Hypothalamus (tissue), 51 donors: ENCODE results near the gene CCNL2.

ENCODE experiments used
- DNase-seq, 51 donors: peaks; one replicate each; lab custom pipeline; 2025; lab: John Stamatoyannopoulos, UW

The CCNL2 gene

DNA sequence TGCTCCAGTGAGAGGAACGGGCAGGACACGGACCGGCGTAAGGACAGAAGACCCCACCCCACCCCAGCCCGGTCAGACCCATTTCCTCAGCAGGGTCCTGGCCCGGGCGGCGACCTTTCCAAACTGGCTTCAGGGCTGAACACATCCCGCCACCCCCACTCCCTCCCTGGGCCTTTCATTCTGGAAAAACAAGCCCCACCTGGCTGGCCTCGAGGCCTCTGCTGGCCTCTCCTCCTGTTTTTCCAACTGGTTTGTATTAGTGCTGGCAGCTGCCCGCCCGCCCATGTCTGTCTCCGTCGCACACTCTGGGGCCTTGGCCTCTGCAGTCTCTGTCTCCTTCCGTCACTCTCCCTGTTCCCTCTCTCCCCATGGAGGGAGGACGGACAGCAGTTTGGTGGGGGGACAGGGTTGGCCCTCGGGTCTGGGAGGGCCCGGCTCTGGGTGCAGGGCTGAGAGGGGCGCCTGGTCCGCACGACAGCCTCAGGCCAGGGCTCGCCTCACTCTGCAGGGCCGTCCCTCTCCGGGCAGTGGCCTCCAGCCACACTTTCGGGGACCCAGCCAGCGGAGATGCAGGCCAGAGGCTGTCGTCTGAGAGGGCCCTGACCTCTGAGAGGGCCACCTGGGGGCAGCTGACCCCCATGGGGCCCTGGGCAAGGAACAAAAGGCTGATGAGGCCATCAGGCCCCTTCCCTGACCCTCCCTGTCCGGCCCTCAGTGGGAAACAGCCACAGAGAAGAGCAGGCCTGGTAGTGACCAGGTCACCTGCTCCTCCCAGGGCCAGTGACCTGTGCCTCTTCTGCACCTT lies 39.3 kb downstream of the CCNL2 start:
- no peak for DNase-seq

DNA sequence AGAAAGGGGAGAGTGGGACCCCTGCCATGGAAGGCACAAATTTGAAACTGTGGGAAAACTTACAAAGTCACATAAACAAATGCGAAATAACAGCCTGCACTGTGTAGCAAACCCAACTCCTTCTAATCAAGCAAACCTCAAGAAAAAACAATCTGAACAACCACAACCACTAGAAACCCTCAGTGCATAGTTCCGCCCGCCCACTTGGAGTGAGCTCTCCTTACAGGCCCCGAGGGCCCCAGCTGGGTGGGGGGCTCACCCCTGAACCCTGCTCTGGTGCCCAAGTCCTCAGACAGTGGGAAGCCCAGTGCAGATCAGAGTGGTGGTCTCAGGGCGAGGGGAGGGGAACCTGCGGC lies 39.8 kb downstream of the CCNL2 start:
- DNase-seq = no peak

DNA sequence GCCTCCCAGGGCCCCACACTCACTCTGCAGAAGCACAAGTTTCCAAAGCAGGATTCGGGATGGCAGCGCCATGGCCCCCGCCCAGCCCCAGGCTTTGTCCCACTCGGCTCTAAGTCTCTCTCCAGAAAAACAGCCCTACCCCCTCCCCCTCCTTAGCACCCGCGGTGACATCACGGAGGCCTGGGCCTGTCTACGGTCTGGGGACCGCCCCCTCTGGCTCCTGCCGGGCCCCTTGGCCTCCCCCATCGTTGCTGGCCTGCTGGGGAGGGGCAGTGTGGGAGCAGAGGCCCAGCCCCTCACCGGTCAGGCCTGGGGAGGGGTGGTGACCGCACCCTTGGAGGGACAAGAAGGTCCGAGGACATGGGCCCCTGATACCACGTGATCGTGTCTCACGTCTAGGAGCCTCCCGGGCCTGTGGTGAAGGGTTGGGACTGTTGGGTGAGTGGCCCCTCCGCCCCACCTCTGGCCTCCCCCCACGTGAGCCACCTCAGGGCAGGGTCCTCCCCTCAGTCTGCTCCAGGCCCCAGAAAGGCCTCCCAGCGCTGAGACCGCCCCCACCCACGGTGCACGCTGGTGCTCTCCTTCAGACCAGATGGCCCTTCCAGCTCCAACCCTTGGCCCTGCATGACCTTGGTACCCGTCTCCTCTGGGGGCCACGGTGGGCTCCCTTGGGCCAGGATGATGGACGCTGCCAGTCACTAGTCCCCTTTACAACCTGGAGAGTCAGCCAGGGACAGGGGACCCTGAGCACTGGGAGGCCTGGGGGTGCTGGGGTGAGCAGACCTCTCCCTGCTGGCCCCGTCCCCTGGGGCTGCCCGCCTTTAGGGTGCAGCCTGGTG lies 40.5 kb downstream of the CCNL2 start, which contains the start of gene MXRA8:
MXRA8 (minus strand) TSS at position 123 of the 839 bp plus-strand sequence; CDS start at position 72, 51 bp downstream.
- peak in 16 of 51 donors; percentile 14 to 71 (median 36) for DNase-seq

DNA sequence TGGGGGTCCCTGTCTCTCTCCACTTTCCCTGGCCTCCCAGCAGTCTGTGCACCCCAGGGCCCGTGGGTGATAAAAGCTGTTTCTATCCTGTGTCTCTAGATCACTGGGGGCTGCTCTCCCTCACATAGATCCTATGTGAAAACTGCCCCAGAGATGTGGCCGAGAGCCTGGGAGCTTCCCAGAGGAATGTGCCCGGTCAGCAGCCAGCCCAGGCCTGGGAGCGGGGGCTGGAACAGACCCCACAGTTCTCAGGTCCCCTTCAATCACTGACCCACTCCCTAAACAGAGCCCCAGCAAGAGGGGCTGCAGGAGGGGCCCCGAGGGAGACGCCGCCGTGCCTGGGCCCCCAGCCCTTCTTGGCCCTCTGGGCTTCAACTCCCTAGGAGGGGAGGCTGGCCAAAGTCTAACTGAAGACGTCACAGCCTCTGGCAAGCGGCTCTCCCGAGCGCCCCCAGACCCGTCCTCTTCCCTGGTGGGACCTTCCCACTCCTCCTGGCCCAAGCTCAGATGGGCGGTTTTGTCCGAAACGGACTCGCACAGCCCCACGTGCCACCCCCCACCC lies 41.2 kb downstream of the CCNL2 start:
- no peak for DNase-seq

DNA sequence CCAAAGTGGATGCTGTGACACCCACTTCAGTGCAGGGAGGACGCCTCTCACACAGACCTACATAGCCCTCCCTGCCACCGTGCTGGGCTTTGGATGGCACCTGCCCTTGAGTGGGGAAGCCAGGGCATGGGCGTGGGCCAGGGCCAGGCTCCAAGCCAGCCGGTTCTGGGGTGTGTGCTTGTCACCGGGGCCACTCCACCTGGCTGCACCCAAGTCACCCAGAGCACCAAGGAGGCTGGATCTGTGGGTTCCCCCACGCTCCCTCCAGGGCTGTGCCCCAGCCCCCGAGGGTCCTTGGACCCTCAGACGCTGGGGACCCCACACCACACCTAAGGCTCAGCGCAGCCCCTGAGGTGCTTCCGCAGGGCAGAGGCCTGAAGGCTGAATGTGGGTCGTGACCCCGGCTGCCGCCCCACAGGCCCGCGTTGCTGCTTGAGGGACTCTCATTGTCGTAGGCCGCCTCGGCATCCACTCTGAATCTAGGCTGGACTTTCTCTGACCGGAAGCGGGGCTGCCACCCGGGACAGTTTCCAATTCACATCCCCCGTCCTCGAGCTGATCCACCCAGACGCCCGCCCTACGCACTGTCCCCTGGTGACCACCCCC lies 42.2 kb downstream of the CCNL2 start:
- DNase-seq = no peak

DNA sequence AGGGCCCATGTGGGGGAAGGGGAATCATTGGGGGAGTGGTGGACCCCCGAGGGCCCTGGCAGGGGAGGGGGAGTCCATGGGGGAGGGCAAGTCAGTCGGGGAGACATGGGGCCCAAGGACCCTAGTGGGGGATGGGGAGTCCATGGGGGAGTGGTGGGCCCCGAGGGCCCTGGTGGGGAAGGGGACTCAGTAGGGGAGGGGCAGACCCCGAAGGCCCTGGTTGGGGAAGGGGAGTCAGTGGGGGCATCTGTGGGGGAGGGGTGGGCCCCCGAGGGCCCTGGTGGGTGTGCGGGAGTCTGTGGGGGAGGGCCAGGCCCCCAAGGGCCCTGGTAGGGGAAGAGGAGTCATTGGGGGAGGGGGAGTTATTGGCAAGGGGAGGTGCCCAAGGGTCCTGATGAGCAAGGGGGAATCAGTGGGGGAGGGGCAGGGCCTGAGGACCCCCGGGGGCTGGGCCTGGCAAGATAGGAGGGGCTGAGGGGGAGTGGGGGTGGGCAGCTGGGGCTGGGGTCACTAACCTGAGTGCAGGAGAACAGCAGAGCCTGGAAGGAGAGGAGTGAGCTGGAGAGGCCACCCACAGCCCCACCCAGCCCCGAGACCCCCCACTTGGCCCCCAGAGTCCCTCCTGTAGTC lies 42.9 kb downstream of the CCNL2 start:
- no peak for DNase-seq

DNA sequence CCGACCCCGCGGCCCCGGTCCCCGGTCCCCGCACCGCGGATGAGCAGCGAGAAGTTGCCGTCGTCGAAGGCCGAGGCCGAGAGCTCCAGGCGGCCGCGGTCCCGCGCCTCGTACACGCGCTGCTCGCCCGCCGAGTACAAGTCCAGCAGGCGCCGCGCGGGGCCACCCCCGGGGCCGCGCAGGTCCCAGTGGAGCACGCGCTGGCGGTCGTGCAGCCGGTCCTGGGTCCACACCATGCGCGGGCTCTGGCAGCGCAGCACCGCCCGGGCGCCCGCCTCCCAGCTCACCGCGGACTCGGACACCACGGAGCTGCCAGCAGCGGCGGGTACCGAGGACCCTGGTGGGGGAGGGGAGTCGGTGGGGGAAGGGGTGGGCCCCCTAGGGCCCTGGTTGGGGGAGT lies 43.7 kb downstream of the CCNL2 start:
- peak in 11 of 51 donors; percentile 8 to 62 (median 24) for DNase-seq

DNA sequence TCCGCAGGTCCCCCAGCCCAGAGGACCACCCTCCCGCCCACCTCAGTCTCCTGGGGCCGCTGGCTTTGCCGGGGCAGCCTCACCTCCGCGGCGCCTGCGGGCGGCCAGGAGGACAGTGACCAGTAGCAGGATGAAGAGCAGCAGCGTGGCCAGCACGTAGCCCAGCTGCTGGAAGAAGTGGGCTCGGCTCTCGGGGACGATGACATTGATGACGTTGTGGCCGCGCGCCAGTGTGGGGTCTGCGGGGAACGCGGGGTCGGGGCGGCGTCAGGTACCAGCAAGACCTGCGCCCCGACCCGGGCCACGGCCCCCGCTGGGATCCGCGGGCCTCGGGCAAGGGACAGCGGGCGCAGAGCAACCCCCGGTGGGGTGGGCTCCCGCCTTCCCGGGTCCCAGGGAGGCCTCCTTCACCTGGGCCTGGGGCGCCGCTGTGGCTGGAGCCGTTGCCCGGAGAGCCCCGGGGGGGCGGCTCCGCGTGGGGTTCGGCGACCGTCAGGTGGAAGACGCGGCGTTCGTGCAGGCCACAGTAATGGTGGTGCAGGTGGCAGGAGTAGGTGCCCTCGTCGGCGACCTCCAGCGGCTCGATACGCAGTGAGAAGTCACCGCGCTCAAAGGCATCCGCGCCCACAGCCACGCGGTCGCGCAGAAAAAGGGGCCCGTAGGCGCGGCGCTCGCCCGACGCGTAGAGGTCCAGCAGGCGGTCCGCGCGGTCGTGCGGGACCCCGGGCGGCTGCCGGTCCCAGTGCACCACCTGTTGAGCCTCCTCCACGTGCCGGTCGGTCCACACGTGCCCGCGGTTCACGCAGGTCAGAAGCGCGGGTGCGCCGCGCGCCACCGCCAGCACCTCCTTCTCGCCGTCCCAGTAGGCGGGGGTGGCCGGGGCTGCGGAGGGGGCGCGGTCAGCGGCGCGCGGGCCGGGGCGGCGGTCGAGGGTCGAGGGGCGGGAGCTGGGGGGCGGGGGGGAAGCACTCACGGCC lies 44.6 kb downstream of the CCNL2 start:
- DNase-seq = no peak

DNA sequence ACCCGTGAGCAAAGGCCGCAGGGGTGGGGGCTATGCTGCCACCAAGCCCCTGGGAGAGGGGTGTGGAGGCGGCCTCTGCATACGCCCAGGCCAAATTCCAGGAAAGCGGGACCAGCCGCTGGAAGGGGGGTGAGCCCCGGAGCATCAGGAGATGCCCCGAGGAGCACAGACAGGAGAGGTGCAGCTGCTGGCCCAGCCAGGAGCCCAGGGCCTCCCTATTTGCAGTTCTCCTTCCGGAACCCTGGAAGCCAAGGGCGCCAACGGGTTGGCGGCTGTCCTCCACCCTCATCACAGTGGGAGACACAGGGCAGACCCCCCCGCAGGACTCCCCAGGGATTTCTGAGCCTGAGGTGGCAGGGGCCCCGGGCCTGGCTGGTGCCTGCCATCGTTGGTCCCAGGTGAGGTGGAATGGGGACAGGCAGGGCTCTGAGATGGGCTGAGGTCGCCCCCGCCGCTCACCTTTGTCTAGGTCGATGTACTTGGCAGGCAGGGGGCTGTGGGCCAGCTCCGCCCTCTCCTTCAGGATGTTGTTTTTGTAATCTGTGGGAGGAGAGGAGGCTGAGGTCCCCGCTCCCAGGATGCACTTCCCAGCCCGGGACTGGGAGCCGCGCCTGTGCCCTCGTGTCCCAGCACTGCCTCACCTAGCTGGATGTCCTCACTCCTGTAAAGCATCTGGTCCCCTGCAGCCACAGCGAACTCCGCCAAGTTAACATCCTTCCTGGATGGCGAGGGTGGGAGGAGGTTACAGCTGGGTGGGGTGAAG lies 45.6 kb downstream of the CCNL2 start:
- DNase-seq = no peak

DNA sequence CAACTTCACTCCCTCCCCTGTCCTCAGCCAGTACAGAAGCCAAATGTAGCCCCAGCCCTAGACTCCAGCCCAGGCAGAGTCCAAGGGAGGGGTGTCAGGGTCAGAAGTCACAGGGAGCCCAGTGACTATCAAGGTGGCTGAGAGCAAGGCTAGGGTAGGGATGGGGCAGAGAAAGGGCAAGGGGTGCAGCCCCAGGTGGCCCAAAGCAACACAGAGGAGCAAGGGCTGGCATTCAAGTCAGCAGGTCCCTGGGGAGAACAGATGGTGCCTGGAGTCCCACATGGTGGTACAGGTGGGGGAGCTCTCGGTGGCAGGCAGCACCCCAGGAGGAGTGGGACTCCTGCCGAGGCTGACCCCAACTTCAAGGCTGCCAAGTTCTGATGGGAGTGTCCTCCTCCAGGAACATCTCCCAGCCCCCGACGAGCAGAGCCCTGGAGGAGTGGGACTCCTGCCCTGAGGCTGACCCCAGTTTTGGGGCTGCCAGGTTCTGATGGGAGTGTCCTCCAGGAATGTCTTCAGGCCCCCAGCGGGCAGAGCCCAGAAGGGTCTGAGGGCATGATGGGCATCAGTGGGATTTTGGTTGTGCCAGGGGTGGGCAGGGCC lies 46.2 kb downstream of the CCNL2 start:
- DNase-seq = no peak

DNA sequence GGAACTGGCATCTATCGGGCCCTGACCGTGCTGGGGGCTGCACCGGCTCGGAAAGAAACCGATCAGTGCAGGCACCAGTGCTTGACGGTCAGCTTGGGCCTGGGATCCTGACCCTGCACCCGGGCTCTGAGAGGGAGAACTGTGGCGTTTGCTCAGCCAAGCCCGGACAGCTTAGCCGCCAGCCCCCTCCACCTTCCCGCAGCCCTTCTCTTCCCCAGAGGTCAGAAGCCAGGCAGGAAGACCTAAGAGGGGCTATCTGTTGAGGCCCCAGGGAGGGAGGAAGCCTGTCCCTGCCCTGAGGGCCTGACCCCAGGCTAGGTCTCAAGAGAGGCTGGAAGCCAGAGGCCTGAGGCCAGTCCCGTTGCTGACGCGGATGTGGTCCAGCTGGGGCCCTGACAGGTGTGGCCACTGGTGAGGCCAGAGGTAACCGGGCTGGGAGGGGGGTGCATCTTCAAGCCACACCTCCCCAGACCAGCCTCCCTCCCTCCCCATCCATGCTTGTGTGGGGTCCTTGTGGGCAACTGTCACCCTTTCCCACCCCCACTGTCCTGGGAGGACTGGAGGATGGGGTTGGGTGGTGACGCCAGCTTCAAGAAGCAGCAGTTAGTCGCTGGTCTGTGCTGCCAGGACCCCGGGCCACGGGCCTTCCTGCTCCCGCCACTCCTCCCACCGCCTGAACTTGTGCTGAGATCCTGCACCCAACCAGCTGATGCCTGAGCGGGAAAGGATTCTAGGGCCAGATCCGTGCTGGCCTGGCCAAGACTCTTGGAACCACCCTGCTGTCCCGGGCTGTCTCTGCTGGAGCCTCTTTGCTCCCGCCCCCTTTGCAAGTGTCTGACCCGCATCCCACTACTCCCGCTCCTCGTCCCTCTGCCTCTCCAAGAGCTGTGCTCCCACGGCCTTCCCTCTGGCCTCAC lies 47.4 kb downstream of the CCNL2 start:
- DNase-seq = no peak

DNA sequence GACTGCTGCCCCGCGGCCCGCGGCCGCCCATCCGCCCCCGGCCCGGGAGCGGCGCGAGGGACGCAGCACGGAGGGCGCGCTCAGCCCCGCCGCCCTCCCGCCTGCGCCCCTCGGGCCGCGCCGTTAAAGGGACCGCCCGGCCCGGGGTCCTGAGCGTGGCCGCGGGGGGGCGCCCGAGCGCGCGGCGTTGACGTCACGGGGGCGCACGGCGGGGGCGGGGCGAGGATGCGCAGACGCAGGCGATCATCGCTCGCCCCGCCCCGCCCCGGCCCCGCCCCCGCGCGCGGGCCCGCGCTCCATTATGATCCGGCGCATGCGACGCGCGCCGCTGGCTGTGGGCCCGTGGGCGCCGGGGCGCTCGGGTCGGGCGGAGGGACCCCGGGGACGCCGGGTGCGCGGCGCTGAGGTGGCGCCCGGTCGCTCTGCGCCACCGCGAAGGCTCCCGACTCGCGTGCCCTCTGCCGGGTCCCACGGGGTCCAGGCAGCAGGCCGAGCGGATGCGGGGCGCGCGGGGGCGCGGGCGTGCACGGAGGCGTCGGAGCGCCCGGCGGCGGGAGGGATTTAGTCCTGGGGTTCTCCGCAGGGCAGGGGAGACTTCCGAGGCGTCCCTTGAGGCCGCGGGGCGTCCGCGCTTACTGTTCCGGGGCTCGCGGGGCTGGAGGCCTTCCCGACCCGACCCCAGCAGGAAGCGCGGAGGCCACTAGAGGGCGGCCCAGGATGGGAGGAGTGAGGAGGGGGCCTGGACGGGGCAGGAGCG lies 49.7 kb downstream of the CCNL2 start, which contains the start of gene DVL1:
DVL1 (minus strand) TSS at position 163 of the 757 bp plus-strand sequence. CDS start 353 bp downstream, outside the sequence.
- DNase-seq = peak in 36 of 51 donors; percentile 17 to 82 (median 55)

DNA sequence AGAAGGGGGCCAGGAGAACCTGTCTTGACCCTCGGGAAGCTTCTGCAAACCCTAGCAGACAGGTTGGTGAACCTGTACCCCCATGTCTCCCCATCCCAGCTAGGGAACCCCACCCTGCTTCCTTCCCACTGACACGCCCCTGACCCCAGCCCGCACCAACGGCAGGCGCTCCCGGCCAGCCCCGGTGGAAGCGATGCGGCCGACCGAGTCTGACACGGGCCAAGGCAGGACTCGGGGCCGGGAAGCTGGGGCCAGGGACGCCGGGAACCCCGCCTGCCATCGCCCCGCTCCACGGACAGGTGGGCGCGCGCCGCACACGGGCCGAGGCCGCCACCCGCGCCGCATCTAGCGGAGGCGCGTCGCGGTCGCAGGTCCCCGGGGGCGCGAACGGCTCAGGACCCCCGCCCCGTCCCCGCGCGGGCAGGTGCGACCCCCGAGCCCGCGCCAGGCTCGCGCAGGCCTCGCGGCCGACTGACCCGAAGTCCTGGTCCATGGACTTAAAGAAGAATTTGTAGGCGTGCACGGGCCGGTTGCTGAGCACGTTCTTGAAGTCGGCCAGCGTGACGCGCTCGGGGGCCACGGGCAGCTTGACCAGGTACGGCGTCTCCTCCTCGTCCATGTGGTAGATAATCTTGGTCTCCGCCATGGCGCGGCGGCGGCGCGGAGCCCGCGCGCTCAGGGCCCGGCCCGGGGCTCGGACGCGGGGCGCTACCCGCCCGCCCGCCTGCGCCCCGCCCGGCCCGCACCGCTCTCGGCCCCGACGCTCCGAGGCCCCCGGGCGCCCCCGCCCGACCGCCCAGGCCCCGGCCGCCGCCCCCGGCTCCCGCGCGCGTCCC lies 50.5 kb downstream of the CCNL2 start:
- peak in 3 of 51 donors; percentile 27 to 43 (median 37) for DNase-seq

DNA sequence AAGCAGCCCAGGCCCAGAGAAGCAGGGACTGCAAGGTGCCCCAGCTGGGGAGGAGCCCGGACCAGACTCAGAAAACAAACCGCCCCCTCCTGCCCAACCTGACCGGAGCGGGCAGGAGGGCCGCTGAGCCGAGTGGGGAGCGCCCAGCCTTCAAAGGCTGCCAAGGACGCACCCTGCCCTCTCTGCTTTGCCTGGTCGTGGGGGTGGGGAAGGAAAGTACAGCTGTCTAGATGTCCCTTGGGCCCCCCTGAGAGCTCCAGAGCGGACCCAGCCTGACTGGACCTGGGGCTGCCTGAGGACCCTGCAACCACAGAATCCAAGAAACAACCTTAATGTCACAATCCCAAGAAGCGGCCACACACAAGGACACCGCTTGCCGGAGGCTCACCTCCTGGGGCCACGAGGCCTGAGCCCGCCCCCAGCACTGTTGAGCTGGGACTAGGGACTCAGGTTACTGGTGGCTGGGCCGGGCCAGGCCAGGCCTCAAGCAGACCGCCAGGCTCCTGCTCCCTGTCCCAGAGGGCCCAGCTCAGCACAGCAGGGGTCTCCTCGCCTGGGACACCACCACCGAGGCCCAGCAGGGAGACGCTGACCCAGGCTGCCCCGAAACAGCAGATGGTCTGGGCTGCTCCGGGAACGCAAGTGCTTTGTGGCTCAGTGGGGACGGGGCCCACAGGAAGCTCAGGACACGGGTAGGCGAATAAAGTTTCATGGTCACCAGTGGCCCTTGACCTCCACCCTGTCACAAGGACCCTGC lies 51.3 kb downstream of the CCNL2 start:
- DNase-seq = no peak
